GM23248 (cell line): ENCODE measurements around the gene HMG20A.

Experiments
- EZH2 ChIP-seq: fragments of 200-600 bp; sonication (generic); IDR thresholded peaks from 2 replicates; pipeline ENCODE4 v1.6.1; 2018; ENCODE audit warnings: antibody characterized with exemption, mild to moderate bottlenecking; ENCODE audit not compliant: insufficient read depth, poor library complexity, severe bottlenecking
- EZH2phosphoT487 ChIP-seq: fragments of 200-600 bp; sonication (generic); IDR thresholded peaks from 2 replicates; pipeline ENCODE4 v1.6.1; 2018; ENCODE audit warnings: antibody characterized with exemption, moderate library complexity, mild to moderate bottlenecking, low read depth; ENCODE audit not compliant: insufficient read depth

DNA sequence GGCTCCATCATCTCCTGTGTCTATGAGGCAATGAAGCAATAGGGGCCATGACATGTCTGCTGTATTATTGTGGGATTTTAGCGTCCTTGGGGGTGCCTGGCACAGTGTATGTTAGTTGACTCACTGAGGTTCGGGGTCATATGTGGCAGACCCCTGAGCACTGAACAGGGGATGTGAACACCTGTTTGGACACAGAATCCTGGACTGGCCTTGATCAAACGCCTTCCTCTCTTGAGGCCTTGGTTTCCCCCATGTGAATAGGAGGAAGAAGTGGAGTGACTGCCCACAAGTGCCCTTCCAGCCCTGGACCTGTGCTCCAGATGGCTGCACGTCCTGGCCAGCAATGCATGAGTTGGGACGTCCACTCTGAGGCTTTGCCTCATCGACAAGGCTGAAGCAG, 84.2 kb downstream of the HMG20A start:
- TF ChIP-seq EZH2phosphoT487 (no peak), EZH2 (no peak)
